GM10248 (cell line): Measurements from ENCODE around the gene IRF8.

Experiments
- CTCF ChIA-PET: fragments of 300-600 bp; sonication (Branson Sonifier 250); formaldehyde crosslinking; extraction: SDS; loops from one replicate; lab custom pipeline; 2021; ENCODE audit warnings: antibody characterized with exemption; lab: Yijun Ruan, JAX
- POLR2A ChIA-PET: fragments of 350-650 bp; sonication (Branson Sonifier 250); formaldehyde crosslinking; extraction: SDS; loops from one replicate; lab custom pipeline; 2020; ENCODE audit warnings: antibody characterized with exemption; lab: Yijun Ruan, JAX
- DNase-seq: peaks from one replicate; pipeline ENCODE4 v3.0.0; 2012; ENCODE audit errors: extremely low spot score
- CTCF ChIP-seq: IDR thresholded peaks from 2 replicates; pipeline ENCODE4 v1.5.1; 2012; ENCODE audit warnings: mild to moderate bottlenecking, low read depth; ENCODE audit errors: extremely low read depth, missing control alignments, control extremely low read depth

The IRF8 gene

GRCh38 chr16:85952811-85953210, 53.8 kb downstream of the IRF8 start:
- no peak for DNase-seq
- no peak for TF ChIP-seq CTCF
- POLR2A ChIA-PET = no interaction called here
- CTCF ChIA-PET = interaction anchor here (2.8 kb wide), 1 partner anchor 9 kb away, joined by 9 read pairs; no protein-coding TSS in a partner anchor

DNA sequence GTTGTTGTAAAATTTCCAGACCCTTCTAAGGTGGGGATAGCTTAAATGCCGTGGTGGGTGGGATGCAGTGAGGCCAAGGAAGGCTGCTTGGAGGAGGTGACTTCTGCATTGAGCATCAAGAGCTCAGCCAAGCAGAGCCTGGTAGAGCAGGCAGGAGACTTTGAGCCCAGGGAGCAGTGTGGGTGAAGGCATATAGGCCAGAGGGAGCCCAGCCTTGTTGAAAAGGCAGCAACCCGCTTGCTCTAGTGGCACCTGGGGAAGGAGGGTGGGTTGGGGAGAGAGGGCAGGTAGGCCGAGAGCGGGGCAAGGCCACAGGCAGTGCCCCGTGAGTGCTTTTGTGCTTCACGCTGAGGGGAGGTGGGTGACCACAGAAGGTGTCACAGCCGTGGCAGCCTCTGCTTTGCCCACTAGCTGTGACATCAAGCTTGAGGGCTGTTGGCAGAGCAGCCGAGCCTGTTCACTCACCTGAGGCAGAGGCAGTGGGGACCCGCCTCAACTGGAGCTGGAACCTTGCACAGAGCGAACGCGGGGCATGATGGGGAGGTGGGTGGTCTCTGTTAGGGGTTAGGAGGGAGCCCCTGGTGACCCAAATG, 56.1 kb downstream of the IRF8 start:
- POLR2A ChIA-PET = no interaction called here
- CTCF ChIA-PET = interaction anchor here (2.1 to 2.8 kb wide), 3 partner anchors 12 to 134 kb away, joined by 9 to 10 read pairs (median 9); no protein-coding TSS in a partner anchor
- TF ChIP-seq CTCF = no peak
- DNase-seq = no peak

DNA sequence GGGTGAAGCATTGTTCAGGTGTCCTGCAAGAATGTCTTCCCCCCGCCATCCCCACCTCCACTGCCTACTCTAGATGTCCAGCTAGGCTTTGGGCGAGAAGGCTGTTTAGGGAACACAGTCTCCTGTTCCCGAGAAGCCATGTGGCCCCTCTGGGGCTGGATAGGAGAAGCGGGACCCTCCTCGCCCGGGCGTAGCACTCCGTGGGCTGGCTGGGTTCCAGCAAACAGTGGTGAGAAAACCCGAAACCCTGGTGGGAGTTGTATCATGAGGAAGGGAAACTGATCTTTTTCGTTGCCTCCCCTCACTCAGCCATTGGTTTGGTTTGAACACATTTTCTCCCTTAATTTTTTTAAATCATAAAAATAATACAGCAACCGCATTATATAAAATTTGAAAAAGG, 56.6 kb downstream of the IRF8 start:
- ChIA-PET POLR2A (no interaction called here), CTCF (interaction anchor here (2.1 to 2.6 kb wide), 2 partner anchors 32 to 134 kb away, joined by 9 to 10 read pairs; no protein-coding TSS in a partner anchor)
- TF ChIP-seq CTCF = no peak
- DNase-seq = peak; percentile 77

- ChIA-PET POLR2A (no interaction called here), CTCF (interaction anchor here (1.3 to 2.6 kb wide), 3 partner anchors 31 to 137 kb away, joined by 4 to 10 read pairs (median 9); no protein-coding TSS in a partner anchor)
- TF ChIP-seq CTCF = no peak
- no peak for DNase-seq
Observed at GRCh38 chr16:85956426-85956825, 57.5 kb downstream of the IRF8 start.

- ChIA-PET POLR2A (no interaction called here), CTCF (interaction anchor here (1.5 to 1.9 kb wide), 2 partner anchors 28 to 137 kb away, joined by 5 read pairs; no protein-coding TSS in a partner anchor)
- no peak for DNase-seq
- TF ChIP-seq CTCF = no peak
Observed at GRCh38 chr16:85958731-85959130, 59.8 kb downstream of the IRF8 start.

GRCh38 chr16:85959686-85960085, 60.7 kb downstream of the IRF8 start:
- no peak for DNase-seq
- ChIA-PET CTCF (interaction anchor here (1.5 to 1.9 kb wide), 2 partner anchors 27 to 138 kb away, joined by 5 read pairs; no protein-coding TSS in a partner anchor), POLR2A (no interaction called here)
- no peak for TF ChIP-seq CTCF
